Left lung (tissue), 10 donors: Measurements from ENCODE around the gene FCAMR. TPM values are rescaled to one million over a fixed set of nuclear protein-coding genes. Genes with fewer than 3 reads are reported as not detected.

Experiments used
- ATAC-seq: fragments of 200-7000 bp; cut with Tn5 transposase; one replicate; pipeline ENCODE4 v1.9.1; 2020; ENCODE audit warnings: moderate library complexity
- DNase-seq, 4 donors: peaks; one replicate each; pipeline ENCODE4 v3.0.0-alpha.2; 2013 to 2020
- H3K27ac ChIP-seq, 2 donors: fragments of 200-600 bp; sonication (generic) in 1 of 2; one replicate each; pipeline versions ENCODE4 v1.5.0 to v1.8.0; 2020 to 2021
- H3K27me3 ChIP-seq, 2 donors: fragments of 200-600 bp; sonication (generic) in 1 of 2; one replicate each; pipeline versions ENCODE4 v1.5.0 to v1.8.0; 2020 to 2021
- H3K36me3 ChIP-seq, 2 donors: fragments of 200-600 bp; sonication (generic) in 1 of 2; one replicate each; pipeline versions ENCODE4 v1.5.0 to v1.8.0; 2020 to 2021
- H3K4me1 ChIP-seq, 2 donors: fragments of 200-600 bp; one replicate each; pipeline ENCODE4 v1.8.0; 2021
- H3K4me3 ChIP-seq, 2 donors: fragments of 200-600 bp; sonication (generic) in 1 of 2; one replicate each; pipeline versions ENCODE4 v1.5.0 to v1.8.0; 2020 to 2021; ENCODE audit warnings: mild to moderate bottlenecking in 1 of 2
- H3K9me3 ChIP-seq, 2 donors: fragments of 200-600 bp; sonication (generic) in 1 of 2; one replicate each; pipeline versions ENCODE4 v1.5.0 to v1.8.0; 2020 to 2021
- intact Hi-C, 2 donors: fragments of 100-400 bp; cut with DNase I; formaldehyde crosslinking; loops; one replicate each; pipeline versions ENCODE4 v1.11.2 to v1.14.2; 2022
- polyA plus RNA-seq, 6 donors: library from polyadenylated mRNA; unstranded; fragments of 120-200 nt; gene quantifications; one replicate each; pipeline ENCODE4 v1.2.1, GENCODE V29; 2013; ENCODE audit not compliant: insufficient read length in 6 of 6
- total RNA-seq, 2 donors: library from RNA; stranded (reverse); fragmentation: NEBNext Ultra II Directional; extraction: Animal tissue kit (Norgen Biotek cat#: 25700); gene quantifications; one replicate each; pipeline ENCODE4 v1.2.1, GENCODE V29; 2021
- TF ChIP-seq, protein P1 (sequence below), 2 donors: fragments of 200-600 bp; sonication (generic) in 1 of 2; IDR thresholded peaks; one replicate each; pipeline versions ENCODE4 v1.5.0 to v1.8.0; 2021; ENCODE audit warnings: antibody characterized with exemption in 2 of 2
- donor health status: DM: no; HTN: yes; CAD: no.
- donor health status: DM: no; HTN: no; CAD: no.

The FCAMR gene
- total and polyA plus RNA-seq, 8 donors, result 0.07 to 0.18 (median 0.07) TPM; not detected in 5

DNA sequence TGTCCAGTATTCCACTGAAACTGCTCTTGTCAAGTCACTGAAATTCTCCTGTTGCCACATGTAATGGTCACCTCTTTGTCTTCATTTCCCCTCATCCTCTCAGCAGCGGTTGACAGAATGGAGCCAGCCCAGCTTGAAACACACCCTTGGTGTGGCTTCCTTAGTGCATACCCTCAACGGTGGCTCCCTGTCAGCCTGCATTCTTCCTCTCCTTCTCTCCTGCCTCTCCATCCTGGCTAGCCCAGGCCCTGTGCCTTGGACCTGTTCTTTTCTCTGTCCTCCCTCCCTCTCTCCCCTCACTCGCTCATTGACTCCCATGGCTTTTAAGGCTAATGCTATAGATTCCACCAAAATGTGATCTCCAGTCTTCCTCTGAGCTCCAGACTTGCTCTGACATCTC, 52.2 kb downstream of the FCAMR start:
- no peaks in the 10 kb centered on the region for H3K9me3 ChIP-seq
- TF ChIP-seq, protein P1, sequence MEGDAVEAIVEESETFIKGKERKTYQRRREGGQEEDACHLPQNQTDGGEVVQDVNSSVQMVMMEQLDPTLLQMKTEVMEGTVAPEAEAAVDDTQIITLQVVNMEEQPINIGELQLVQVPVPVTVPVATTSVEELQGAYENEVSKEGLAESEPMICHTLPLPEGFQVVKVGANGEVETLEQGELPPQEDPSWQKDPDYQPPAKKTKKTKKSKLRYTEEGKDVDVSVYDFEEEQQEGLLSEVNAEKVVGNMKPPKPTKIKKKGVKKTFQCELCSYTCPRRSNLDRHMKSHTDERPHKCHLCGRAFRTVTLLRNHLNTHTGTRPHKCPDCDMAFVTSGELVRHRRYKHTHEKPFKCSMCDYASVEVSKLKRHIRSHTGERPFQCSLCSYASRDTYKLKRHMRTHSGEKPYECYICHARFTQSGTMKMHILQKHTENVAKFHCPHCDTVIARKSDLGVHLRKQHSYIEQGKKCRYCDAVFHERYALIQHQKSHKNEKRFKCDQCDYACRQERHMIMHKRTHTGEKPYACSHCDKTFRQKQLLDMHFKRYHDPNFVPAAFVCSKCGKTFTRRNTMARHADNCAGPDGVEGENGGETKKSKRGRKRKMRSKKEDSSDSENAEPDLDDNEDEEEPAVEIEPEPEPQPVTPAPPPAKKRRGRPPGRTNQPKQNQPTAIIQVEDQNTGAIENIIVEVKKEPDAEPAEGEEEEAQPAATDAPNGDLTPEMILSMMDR (IDR thresholded peaks at IDR 0.05), result no peak
- ATAC-seq (no peak), DNase-seq (no peak)
- H3K27ac ChIP-seq, result no peak overlapping the region
- intact Hi-C loops, result loop anchor here in 1 of 2 donors (5.0 kb wide), 1 partner anchor 191 kb away; no protein-coding TSS in a partner anchor
- no peak overlapping the region for H3K4me3 ChIP-seq
- no peaks in the 10 kb centered on the region for H3K27me3 ChIP-seq
- H3K36me3 ChIP-seq, result no peaks in the 10 kb centered on the region
- H3K4me1 ChIP-seq, result peaks cover 4 to 19% of the 10 kb centered on the region in 2 donors

- Histone ChIP-seq H3K4me3 (no peak overlapping the region), H3K27me3 (no peaks in the 10 kb centered on the region), H3K36me3 (no peaks in the 10 kb centered on the region), H3K4me1 (peaks cover 0 to 17% of the 10 kb centered on the region in 2 donors), H3K9me3 (no peaks in the 10 kb centered on the region), H3K27ac (no peak overlapping the region)
- intact Hi-C loops, result loop anchor here in 1 of 2 donors (5.0 kb wide), 1 partner anchor 189 kb away; no protein-coding TSS in a partner anchor
- TF ChIP-seq, protein P1 (IDR thresholded peaks at IDR 0.05), result no peak
- no peak for ATAC-seq
- no peak for DNase-seq
Measured at GRCh38 chr1:206916000-206916709, 54.1 kb downstream of the FCAMR start.

DNA sequence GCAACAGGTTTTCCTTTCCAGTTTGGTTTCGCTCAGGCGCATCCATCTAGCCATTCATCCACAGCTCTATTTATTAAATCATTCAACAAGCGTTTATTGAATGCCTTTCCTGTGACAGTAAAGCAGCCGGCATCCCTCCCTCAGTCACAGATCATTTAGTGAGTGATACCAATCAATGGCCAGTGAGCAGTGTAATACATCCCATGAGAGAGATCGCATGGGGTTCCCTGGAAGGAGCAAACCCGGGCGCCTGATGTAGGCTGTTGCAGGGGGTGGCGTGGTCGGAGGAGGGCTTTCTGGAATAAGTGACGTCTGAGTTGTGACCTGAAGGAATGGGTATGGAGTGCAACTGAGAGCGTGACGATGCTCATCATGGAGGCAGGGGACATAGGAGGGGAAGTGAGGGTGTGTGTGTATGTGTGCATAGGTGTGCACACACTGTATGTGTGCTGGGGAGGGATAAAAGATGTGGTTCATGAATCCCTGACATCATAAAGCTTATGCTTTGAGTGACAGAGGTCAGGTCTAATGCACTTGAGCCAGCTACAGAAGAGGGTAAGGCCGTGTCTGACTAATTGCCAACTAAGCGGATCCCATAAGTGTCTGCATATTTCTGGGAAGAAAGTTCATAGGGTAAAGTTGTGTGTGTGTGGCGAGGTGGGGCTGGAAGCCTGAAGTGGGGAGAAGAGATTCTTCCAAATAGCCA, 55.1 kb downstream of the FCAMR start:
- Histone ChIP-seq H3K4me1 (peaks cover 0 to 27% of the 10 kb centered on the region in 2 donors), H3K4me3 (no peak overlapping the region), H3K9me3 (no peaks in the 10 kb centered on the region), H3K27ac (no peak overlapping the region), H3K27me3 (peaks cover 0 to 9% of the 10 kb centered on the region in 2 donors), H3K36me3 (no peaks in the 10 kb centered on the region)
- intact Hi-C loops, result loop anchor here in 1 of 2 donors (5.0 kb wide), 1 partner anchor 188 kb away; no protein-coding TSS in a partner anchor
- DNase-seq (no peak), ATAC-seq (no peak)
- TF ChIP-seq, protein P1 (IDR thresholded peaks at IDR 0.05), result no peak

DNA sequence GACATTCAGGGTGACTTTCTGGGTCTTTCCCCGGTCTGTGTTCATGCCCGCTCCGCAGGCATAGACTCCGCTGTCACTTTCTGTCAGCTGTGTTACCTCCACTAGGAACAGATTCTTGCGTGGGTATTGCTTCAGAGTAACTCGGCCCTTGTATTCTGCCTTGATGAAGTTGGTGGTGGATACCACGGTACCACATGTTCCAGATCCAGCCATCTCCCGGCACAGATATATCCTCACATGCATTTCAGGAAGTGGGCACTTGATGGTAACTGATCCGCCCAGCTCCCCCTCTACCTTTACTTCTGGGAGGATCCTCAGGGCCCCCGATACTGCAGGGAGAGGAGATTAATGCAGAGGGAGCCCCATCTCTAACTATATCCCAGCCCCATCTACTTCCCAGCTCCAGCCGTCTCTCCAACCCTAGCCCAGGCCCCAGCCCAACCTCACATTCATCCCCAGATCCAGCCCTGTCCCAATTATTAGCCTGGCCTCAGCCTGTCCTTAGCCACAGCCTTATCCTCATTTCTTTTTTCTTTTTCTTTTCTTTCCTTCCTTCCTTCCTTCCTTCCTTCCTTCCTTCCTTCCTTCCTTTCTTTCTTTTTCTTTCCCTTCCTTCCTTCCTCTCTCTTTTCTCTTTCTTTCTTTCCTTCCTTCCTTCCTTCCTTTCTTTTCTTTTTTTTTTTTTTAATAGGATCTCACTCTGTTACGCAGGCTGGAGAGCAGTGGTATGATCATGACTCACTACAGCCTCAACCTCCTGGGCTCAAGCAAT, 56.3 kb downstream of the FCAMR start:
- TF ChIP-seq, protein P1 (IDR thresholded peaks at IDR 0.05), result no peak
- H3K27ac ChIP-seq, result no peak overlapping the region
- no peaks in the 10 kb centered on the region for H3K36me3 ChIP-seq
- no peak for ATAC-seq
- peaks cover 5 to 22% of the 10 kb centered on the region in 2 donors for H3K27me3 ChIP-seq
- no peaks in the 10 kb centered on the region for H3K9me3 ChIP-seq
- intact Hi-C loops, result loop anchor here in 1 of 2 donors (5.0 kb wide), 1 partner anchor 97 kb away; no protein-coding TSS in a partner anchor
- no peak overlapping the region for H3K4me3 ChIP-seq
- H3K4me1 ChIP-seq, result peaks cover 4 to 39% of the 10 kb centered on the region in 2 donors
- DNase-seq, result no peak
